Measurements from ENCODE around the gene RAET1G.
"Not testable (repeated sequence)": the region's sequence is repeated elsewhere in the genome, so short reads cannot be mapped to it uniquely, and the experiment has no call there.

RAET1G gene

GRCh38 chr6:149933036-149933435 is 10.1 kb upstream of the RAET1G start:
- no peak overlapping the region for H3K27ac ChIP-seq (ENCODE audit: low read length)
- no peak overlapping the region for H3K4me3 ChIP-seq (ENCODE audit: low read length)
- no peak overlapping the region for H2AFZ ChIP-seq (ENCODE audit: low read depth, low read length)
- no peak for TF ChIP-seq CTCF (IDR thresholded peaks at IDR 0.05; ENCODE audit: low read depth, low read length)
- TF ChIP-seq EZH2phosphoT487 (IDR thresholded peaks at IDR 0.05; ENCODE audit: low read depth) = no peak
- peaks cover 54% of the 10 kb centered on the region for H3K27me3 ChIP-seq (ENCODE audit: low read depth, low read length)
- no peak overlapping the region for H3K4me2 ChIP-seq (ENCODE audit: low read length)
- H4K20me1 ChIP-seq (ENCODE audit: insufficient read depth, low read length) = no peaks in the 10 kb centered on the region
- 0 out of 2 replicates have a peak, but pooled peaks cover 3% of the 10 kb centered on the region for H3K4me1 ChIP-seq (ENCODE audit: low read length)
- no peaks in the 10 kb centered on the region for H3K9me3 ChIP-seq (ENCODE audit: insufficient read depth, low read length)
- no peaks in the 10 kb centered on the region for H3K79me2 ChIP-seq (ENCODE audit: low read length)
- H3K9ac ChIP-seq (ENCODE audit: low read length) = no peak overlapping the region
- H3K36me3 ChIP-seq (replicated peaks; ENCODE audit: low read depth, low read length) = no peaks in the 10 kb centered on the region

DNA sequence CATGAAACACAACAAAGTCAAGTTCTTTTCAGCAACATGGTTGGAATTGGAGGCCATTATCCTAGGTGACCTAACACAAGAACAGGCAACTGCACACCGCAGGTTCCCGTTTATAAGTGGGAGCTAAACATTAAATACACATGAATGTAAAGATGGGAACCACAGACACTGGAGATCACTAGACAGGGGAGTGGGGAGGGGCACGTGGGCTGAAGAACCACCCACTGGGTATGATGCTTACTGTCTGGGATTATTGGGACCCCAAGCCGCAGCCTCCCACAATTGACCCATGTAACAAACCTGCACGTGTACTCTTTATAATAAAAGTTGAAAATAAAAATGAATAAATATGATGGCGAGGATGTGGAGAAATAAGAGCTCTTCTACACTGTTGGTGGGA is 8.6 kb upstream of the RAET1G start:
- peaks cover 46% of the 10 kb centered on the region for H3K27me3 ChIP-seq (ENCODE audit: low read depth, low read length)
- no peak overlapping the region for H3K4me3 ChIP-seq (ENCODE audit: low read length)
- no peak overlapping the region for H2AFZ ChIP-seq (ENCODE audit: low read depth, low read length)
- H3K9ac ChIP-seq (ENCODE audit: low read length) = no peak overlapping the region
- H4K20me1 ChIP-seq (ENCODE audit: insufficient read depth, low read length) = no peaks in the 10 kb centered on the region
- H3K27ac ChIP-seq (ENCODE audit: low read length) = no peak overlapping the region
- no peak for TF ChIP-seq EZH2phosphoT487 (IDR thresholded peaks at IDR 0.05; ENCODE audit: low read depth)
- no peak for TF ChIP-seq CTCF (IDR thresholded peaks at IDR 0.05; ENCODE audit: low read depth, low read length)
- H3K79me2 ChIP-seq (ENCODE audit: low read length) = no peaks in the 10 kb centered on the region
- H3K4me2 ChIP-seq (ENCODE audit: low read length) = no peak overlapping the region
- H3K4me1 ChIP-seq (ENCODE audit: low read length) = no peaks in the 10 kb centered on the region
- no peaks in the 10 kb centered on the region for H3K36me3 ChIP-seq (replicated peaks; ENCODE audit: low read depth, low read length)
- no peaks in the 10 kb centered on the region for H3K9me3 ChIP-seq (ENCODE audit: insufficient read depth, low read length)

- Histone ChIP-seq H2AFZ (ENCODE audit: low read depth, low read length) (no peak overlapping the region), H3K27ac (ENCODE audit: low read length) (no peak overlapping the region), H3K4me1 (ENCODE audit: low read length) (no peaks in the 10 kb centered on the region), H3K4me2 (ENCODE audit: low read length) (no peak overlapping the region), H3K9me3 (ENCODE audit: insufficient read depth, low read length) (no peaks in the 10 kb centered on the region), H3K4me3 (ENCODE audit: low read length) (no peak overlapping the region), H4K20me1 (ENCODE audit: insufficient read depth, low read length) (no peaks in the 10 kb centered on the region), H3K36me3 (replicated peaks; ENCODE audit: low read depth, low read length) (no peaks in the 10 kb centered on the region), H3K27me3 (ENCODE audit: low read depth, low read length) (peaks cover 25% of the 10 kb centered on the region), H3K9ac (ENCODE audit: low read length) (no peak overlapping the region), H3K79me2 (ENCODE audit: low read length) (no peaks in the 10 kb centered on the region)
- TF ChIP-seq CTCF (IDR thresholded peaks at IDR 0.05; ENCODE audit: low read depth, low read length) = peak; percentile 49
- TF ChIP-seq EZH2phosphoT487 (IDR thresholded peaks at IDR 0.05; ENCODE audit: low read depth) = no peak
Measured at GRCh38 chr6:149929422-149929821, 6.5 kb upstream of the RAET1G start.

GRCh38 chr6:149927025-149927424 is 4.1 kb upstream of the RAET1G start:
- not testable (repeated sequence) for H2AFZ ChIP-seq (ENCODE audit: low read depth, low read length); H3K4me3 ChIP-seq (ENCODE audit: low read length); H3K79me2 ChIP-seq (ENCODE audit: low read length); H3K4me2 ChIP-seq (ENCODE audit: low read length); H4K20me1 ChIP-seq (ENCODE audit: insufficient read depth, low read length); H3K9me3 ChIP-seq (ENCODE audit: insufficient read depth, low read length); H3K36me3 ChIP-seq (replicated peaks; ENCODE audit: low read depth, low read length); H3K27ac ChIP-seq (ENCODE audit: low read length); H3K4me1 ChIP-seq (ENCODE audit: low read length); H3K9ac ChIP-seq (ENCODE audit: low read length)
- H3K27me3 ChIP-seq (ENCODE audit: low read depth, low read length) = peaks cover 22% of the 10 kb centered on the region

Measured in OCI-LY3 (cell line).